ENCODE data around the gene DNAJC4.
"Not testable (repeated sequence)": the region's sequence is repeated elsewhere in the genome, so short reads cannot be mapped to it uniquely, and the experiment has no call there.

DNAJC4 gene

GRCh38 chr11:64246621-64246870 is 16.2 kb downstream of the DNAJC4 start:
- not testable (repeated sequence) for DNase-seq

- DNase-seq: peak; percentile 82 to 85
These were observed 16.8 kb downstream of the DNAJC4 start, which contains the start of gene PPP1R14B for GRCh38 chr11:64246871-64247728. TSS of gene PPP1R14B (minus strand) at chr11:64246943. CDS start at chr11:64246673, 270 bp downstream.

GRCh38 chr11:64247729-64248531 is 17.6 kb downstream of the DNAJC4 start:
- no peak for DNase-seq

- no peak for DNase-seq
These were observed 18.2 kb downstream of the DNAJC4 start for GRCh38 chr11:64248578-64248977.

- DNase-seq: no peak
These were observed 18.7 kb downstream of the DNAJC4 start for GRCh38 chr11:64249038-64249437.

GRCh38 chr11:64249563-64250414 is 19.4 kb downstream of the DNAJC4 start:
- DNase-seq: no peak

GRCh38 chr11:64250415-64251015 is 20.2 kb downstream of the DNAJC4 start:
- DNase-seq: no peak

- peak in 1 of 2 experiments; percentile 59 for DNase-seq
These were observed 20.8 kb downstream of the DNAJC4 start, which contains the start of gene PLCB3 for GRCh38 chr11:64251016-64251752. TSS of gene PLCB3 (plus strand) at chr11:64251530. CDS start at chr11:64251650, 120 bp downstream.

- no peak for DNase-seq
These were observed 21.3 kb downstream of the DNAJC4 start for GRCh38 chr11:64251753-64252002.

GRCh38 chr11:64252003-64252872 is 21.9 kb downstream of the DNAJC4 start:
- no peak for DNase-seq

GRCh38 chr11:64253043-64253442 is 22.7 kb downstream of the DNAJC4 start:
- DNase-seq: no peak

GRCh38 chr11:64253481-64253880 is 23.1 kb downstream of the DNAJC4 start:
- DNase-seq: no peak

GRCh38 chr11:64254326-64254725 is 24.0 kb downstream of the DNAJC4 start:
- no peak for DNase-seq

- DNase-seq: no peak
These were observed 25.1 kb downstream of the DNAJC4 start for GRCh38 chr11:64255135-64256128.

- DNase-seq: no peak
These were observed 26.0 kb downstream of the DNAJC4 start for GRCh38 chr11:64256300-64256699.

GRCh38 chr11:64258356-64258755 is 28.0 kb downstream of the DNAJC4 start:
- DNase-seq: no peak

GRCh38 chr11:64258946-64259532 is 28.7 kb downstream of the DNAJC4 start:
- DNase-seq: no peak

- DNase-seq: no peak
These were observed 29.3 kb downstream of the DNAJC4 start for GRCh38 chr11:64259533-64260067.

- DNase-seq: no peak
These were observed 29.9 kb downstream of the DNAJC4 start for GRCh38 chr11:64260147-64260708.
